A673 (cell line): ENCODE data around the gene USP40.

ENCODE experiments used
- CTCF ChIP-seq: fragments of 300-800, 200-600 bp; sonication (generic); conservative IDR thresholded peaks from 2 replicates; pipeline ENCODE4 v1.5.1; 2017; ENCODE audit warnings: low read depth, mild to moderate bottlenecking, antibody characterized with exemption, low read length, moderate library complexity, mixed read lengths
- EZH2 ChIP-seq: fragments of 200-600 bp; sonication (generic); IDR thresholded peaks from 2 replicates; pipeline ENCODE4 v1.6.1; 2017; ENCODE audit warnings: borderline replicate concordance, low read depth, mild to moderate bottlenecking, mixed read lengths, antibody characterized with exemption, low read length; ENCODE audit not compliant: poor library complexity, severe bottlenecking

GRCh38 chr2:233429175-233429897 is 137.2 kb downstream of the USP40 start:
- TF ChIP-seq CTCF, result no peak
- TF ChIP-seq EZH2, result no peak
